Superior temporal gyrus (tissue), 1 donor: ENCODE results near the gene INPP1.
"Not testable (repeated sequence)": the region's sequence is repeated elsewhere in the genome, so short reads cannot be mapped to it uniquely, and the experiment has no call there.

Source experiments
- DNase-seq: peaks from one replicate; pipeline ENCODE4 v3.0.0-alpha.2; 2016; ENCODE audit errors: extremely low spot score

INPP1 gene

GRCh38 chr2:190343536-190344275, at the start of gene INPP1:
Gene INPP1, plus strand, starts transcription at chr2:190343589. Its CDS starts 16,514 bp downstream, at chr2:190360103.
- DNase-seq, result peak; percentile 63

- DNase-seq, result not testable (repeated sequence)
Observed at GRCh38 chr2:190297880-190298279, 45.5 kb upstream of the INPP1 start.

- no peak for DNase-seq
Observed at GRCh38 chr2:190301032-190301431, 42.4 kb upstream of the INPP1 start.

GRCh38 chr2:190302052-190302451, 41.3 kb upstream of the INPP1 start:
- DNase-seq, result no peak

GRCh38 chr2:190303647-190304046, 39.7 kb upstream of the INPP1 start:
- DNase-seq, result no peak

- DNase-seq, result no peak
Observed at GRCh38 chr2:190304404-190304803, 39.0 kb upstream of the INPP1 start.

- DNase-seq, result no peak
Observed at GRCh38 chr2:190308031-190308430, 35.4 kb upstream of the INPP1 start.

- DNase-seq, result no peak
Observed at GRCh38 chr2:190311893-190312634, 31.3 kb upstream of the INPP1 start.

- DNase-seq, result not testable (repeated sequence)
Observed at GRCh38 chr2:190312635-190313025, 30.8 kb upstream of the INPP1 start.

GRCh38 chr2:190313880-190314279, 29.5 kb upstream of the INPP1 start:
- DNase-seq, result no peak

- no peak for DNase-seq
Observed at GRCh38 chr2:190315273-190315672, 28.1 kb upstream of the INPP1 start.

GRCh38 chr2:190318514-190318913, 24.9 kb upstream of the INPP1 start:
- DNase-seq, result no peak

- peak; percentile 58 for DNase-seq
Observed at GRCh38 chr2:190318931-190319554, 24.3 kb upstream of the INPP1 start.

GRCh38 chr2:190319555-190320498, 23.6 kb upstream of the INPP1 start, which contains the start of gene HIBCH:
Gene HIBCH, minus strand, starts transcription at chr2:190319826. Its CDS starts 76 bp downstream, at chr2:190319750.
- DNase-seq, result peak; percentile 99

GRCh38 chr2:190320696-190321095, 22.7 kb upstream of the INPP1 start:
- DNase-seq, result no peak

- no peak for DNase-seq
Observed at GRCh38 chr2:190323406-190323805, 20.0 kb upstream of the INPP1 start.

- no peak for DNase-seq
Observed at GRCh38 chr2:190325588-190325987, 17.8 kb upstream of the INPP1 start.

GRCh38 chr2:190327867-190328572, 15.4 kb upstream of the INPP1 start:
- no peak for DNase-seq

GRCh38 chr2:190328573-190329147, 14.7 kb upstream of the INPP1 start:
- no peak for DNase-seq

GRCh38 chr2:190333395-190333794, 10.0 kb upstream of the INPP1 start:
- no peak for DNase-seq
